IMR-90 (cell line): ENCODE data around the gene ADGRD1.

ENCODE experiments used
- CEBPB ChIP-seq: IDR thresholded peaks from 2 replicates; pipeline ENCODE4 v1.6.1; 2012; ENCODE audit warnings: low read depth, low read length, improper control_type of control experiment
- CHD1 ChIP-seq: IDR thresholded peaks from 2 replicates; pipeline ENCODE4 v1.6.1; 2012; ENCODE audit warnings: low read depth, low read length, improper control_type of control experiment
- CTCF ChIP-seq: conservative IDR thresholded peaks from 2 replicates; pipeline ENCODE4 v1.5.1; 2012; ENCODE audit warnings: mild to moderate bottlenecking, low read depth, low read length, improper control_type of control experiment
- ELK1 ChIP-seq: fragments of 150-350 bp; IDR thresholded peaks from 2 replicates; pipeline ENCODE4 v1.6.1; 2016; ENCODE audit warnings: low read depth, mild to moderate bottlenecking, low read length, moderate library complexity, borderline replicate concordance
- FOS ChIP-seq: fragments of 150-350 bp; IDR thresholded peaks from 2 replicates; pipeline ENCODE4 v1.6.1; 2016; ENCODE audit warnings: low read depth, low read length
- MAFK ChIP-seq: IDR thresholded peaks from 2 replicates; pipeline ENCODE4 v1.6.1; 2012; ENCODE audit warnings: low read depth, low read length, improper control_type of control experiment
- MXI1 ChIP-seq: IDR thresholded peaks from 2 replicates; pipeline ENCODE4 v1.6.1; 2012; ENCODE audit warnings: low read depth, mild to moderate bottlenecking, low read length, moderate library complexity, borderline replicate concordance
- NFE2L2 ChIP-seq: fragments of 150-350 bp; IDR thresholded peaks from 2 replicates; pipeline ENCODE4 v1.6.1; 2016; ENCODE audit warnings: low read depth, mild to moderate bottlenecking, low read length
- POLR2A ChIP-seq: IDR thresholded peaks from 2 replicates; pipeline ENCODE4 v1.6.1; 2012; ENCODE audit warnings: mild to moderate bottlenecking, low read depth, low read length
- RAD21 ChIP-seq: IDR thresholded peaks from 2 replicates; pipeline ENCODE4 v1.6.1; 2012; ENCODE audit warnings: low read length, improper control_type of control experiment
- RCOR1 ChIP-seq: IDR thresholded peaks from 2 replicates; pipeline ENCODE4 v1.6.1; 2012; ENCODE audit warnings: mild to moderate bottlenecking, low read length, improper control_type of control experiment; ENCODE audit not compliant: insufficient replicate concordance
- RFX5 ChIP-seq: IDR thresholded peaks from 2 replicates; pipeline ENCODE4 v1.8.0; 2012; ENCODE audit warnings: low read depth, mild to moderate bottlenecking, low read length, moderate library complexity
- SMC3 ChIP-seq: fragments of 150-350 bp; IDR thresholded peaks from 2 replicates; pipeline ENCODE4 v1.6.1; 2016; ENCODE audit warnings: low read depth, mild to moderate bottlenecking, antibody characterized with exemption, low read length, moderate library complexity
- USF2 ChIP-seq: fragments of 150-350 bp; IDR thresholded peaks from 2 replicates; pipeline ENCODE4 v1.6.1; 2017; ENCODE audit warnings: mild to moderate bottlenecking, antibody characterized with exemption, low read length, low read depth

GRCh38 chr12:131111446-131111845 is 157.7 kb downstream of the ADGRD1 start:
- TF ChIP-seq USF2 (no peak), CTCF (no peak), FOS (no peak), POLR2A (no peak), CEBPB (peak; percentile 69), CHD1 (no peak), SMC3 (no peak), RFX5 (no peak), MXI1 (no peak), ELK1 (no peak), RCOR1 (no peak), NFE2L2 (no peak), RAD21 (no peak), MAFK (no peak)
